ENCODE results near the gene IRS4.

IRS4 gene

GRCh38 chrX:108732630-108733321 is 3.6 kb downstream of the IRS4 start:
- TF ChIP-seq POLR2AphosphoS5 (IDR thresholded peaks at IDR 0.05; ENCODE audit: low read depth, low read length), result no peak

DNA sequence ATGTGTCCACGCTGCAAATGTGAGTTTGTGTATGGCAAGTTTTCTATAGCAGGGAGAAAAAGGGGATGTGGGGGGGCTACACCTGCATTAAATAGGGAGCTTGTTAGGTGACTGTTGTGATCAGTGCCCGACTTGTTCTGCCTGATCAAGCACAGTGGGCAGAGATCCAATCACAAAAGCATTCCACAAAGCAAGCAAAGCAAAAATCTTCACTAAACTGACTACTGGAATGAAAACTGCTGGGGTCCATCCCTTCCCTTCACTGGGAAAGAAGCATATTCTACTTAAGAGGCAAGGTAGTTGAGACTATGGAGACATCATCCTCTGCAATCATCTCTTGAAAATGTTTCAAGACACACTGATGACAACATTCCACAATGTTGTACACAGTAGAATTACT is 5.2 kb downstream of the IRS4 start:
- TF ChIP-seq SIN3A (IDR thresholded peaks at IDR 0.05; ENCODE audit: borderline replicate concordance, insufficient read depth, low read length) (no peak), TAF1 (IDR thresholded peaks at IDR 0.05; ENCODE audit: borderline replicate concordance, insufficient read depth, low read length) (no peak)
- TF ChIP-seq, protein P1, sequence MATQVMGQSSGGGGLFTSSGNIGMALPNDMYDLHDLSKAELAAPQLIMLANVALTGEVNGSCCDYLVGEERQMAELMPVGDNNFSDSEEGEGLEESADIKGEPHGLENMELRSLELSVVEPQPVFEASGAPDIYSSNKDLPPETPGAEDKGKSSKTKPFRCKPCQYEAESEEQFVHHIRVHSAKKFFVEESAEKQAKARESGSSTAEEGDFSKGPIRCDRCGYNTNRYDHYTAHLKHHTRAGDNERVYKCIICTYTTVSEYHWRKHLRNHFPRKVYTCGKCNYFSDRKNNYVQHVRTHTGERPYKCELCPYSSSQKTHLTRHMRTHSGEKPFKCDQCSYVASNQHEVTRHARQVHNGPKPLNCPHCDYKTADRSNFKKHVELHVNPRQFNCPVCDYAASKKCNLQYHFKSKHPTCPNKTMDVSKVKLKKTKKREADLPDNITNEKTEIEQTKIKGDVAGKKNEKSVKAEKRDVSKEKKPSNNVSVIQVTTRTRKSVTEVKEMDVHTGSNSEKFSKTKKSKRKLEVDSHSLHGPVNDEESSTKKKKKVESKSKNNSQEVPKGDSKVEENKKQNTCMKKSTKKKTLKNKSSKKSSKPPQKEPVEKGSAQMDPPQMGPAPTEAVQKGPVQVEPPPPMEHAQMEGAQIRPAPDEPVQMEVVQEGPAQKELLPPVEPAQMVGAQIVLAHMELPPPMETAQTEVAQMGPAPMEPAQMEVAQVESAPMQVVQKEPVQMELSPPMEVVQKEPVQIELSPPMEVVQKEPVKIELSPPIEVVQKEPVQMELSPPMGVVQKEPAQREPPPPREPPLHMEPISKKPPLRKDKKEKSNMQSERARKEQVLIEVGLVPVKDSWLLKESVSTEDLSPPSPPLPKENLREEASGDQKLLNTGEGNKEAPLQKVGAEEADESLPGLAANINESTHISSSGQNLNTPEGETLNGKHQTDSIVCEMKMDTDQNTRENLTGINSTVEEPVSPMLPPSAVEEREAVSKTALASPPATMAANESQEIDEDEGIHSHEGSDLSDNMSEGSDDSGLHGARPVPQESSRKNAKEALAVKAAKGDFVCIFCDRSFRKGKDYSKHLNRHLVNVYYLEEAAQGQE (IDR thresholded peaks at IDR 0.05; ENCODE audit: insufficient read depth in 1 of 2, low read depth in 2 of 2, low read length in 2 of 2), result no peak

DNA sequence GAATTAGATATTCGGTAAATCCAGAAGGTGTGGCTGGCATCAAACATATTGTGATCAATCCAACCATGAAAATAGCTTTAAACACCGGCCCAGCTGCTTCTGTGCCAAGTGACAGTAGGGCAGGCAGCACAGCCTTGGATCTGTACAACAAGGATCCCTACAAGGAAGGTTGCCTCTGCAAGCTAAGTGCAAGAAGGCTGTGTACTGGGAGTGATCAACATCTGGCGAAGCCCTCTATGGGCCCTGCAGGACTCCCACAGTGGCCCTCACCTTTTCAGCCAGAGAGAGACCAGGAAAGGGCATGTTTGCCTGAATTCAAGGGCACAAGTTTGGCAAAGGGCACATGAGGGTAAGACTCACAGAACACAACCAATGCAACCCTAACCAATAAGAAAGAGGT is 9.6 kb downstream of the IRS4 start:
- no peak for TF ChIP-seq FOXP2 (optimal IDR thresholded peaks at IDR 0.05; ENCODE audit: borderline replicate concordance, extremely low read depth, extremely low read length, insufficient read depth)
- no peak for TF ChIP-seq TAF1 (IDR thresholded peaks at IDR 0.05; ENCODE audit: borderline replicate concordance, insufficient read depth, low read length)
- TF ChIP-seq POLR2AphosphoS5 (IDR thresholded peaks at IDR 0.05; ENCODE audit: low read depth, low read length), result no peak
- TF ChIP-seq, protein P1 (IDR thresholded peaks at IDR 0.05; ENCODE audit: insufficient read depth in 1 of 2, low read depth in 2 of 2, low read length in 2 of 2), result no peak
- no peak for TF ChIP-seq SIN3A (IDR thresholded peaks at IDR 0.05; ENCODE audit: borderline replicate concordance, insufficient read depth, low read length)

DNA sequence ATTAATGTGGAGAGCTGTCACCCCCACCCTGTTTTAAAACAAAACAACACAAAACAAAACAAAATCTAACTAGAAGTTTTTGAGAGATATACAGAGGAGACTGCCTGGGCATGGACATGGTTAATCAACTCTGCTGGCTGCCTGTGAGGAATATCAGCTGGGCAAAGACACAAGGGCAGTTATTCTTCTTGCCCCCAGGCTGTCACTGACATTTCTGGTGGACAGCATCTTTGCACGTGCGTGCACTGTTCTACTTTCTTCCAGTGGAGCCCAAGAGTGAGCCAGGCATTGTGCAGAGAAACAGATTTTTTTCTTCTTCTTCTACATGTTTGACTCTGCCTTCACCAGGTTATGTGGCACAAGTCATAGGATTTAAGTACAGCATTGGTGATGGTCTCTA is 13.8 kb downstream of the IRS4 start:
- TF ChIP-seq POLR2AphosphoS5 (IDR thresholded peaks at IDR 0.05; ENCODE audit: low read depth, low read length) (no peak), TAF1 (IDR thresholded peaks at IDR 0.05; ENCODE audit: borderline replicate concordance, insufficient read depth, low read length) (no peak), SIN3A (IDR thresholded peaks at IDR 0.05; ENCODE audit: borderline replicate concordance, insufficient read depth, low read length) (no peak), FOXP2 (optimal IDR thresholded peaks at IDR 0.05; ENCODE audit: borderline replicate concordance, extremely low read depth, extremely low read length, insufficient read depth) (no peak)
- TF ChIP-seq, protein P1 (IDR thresholded peaks at IDR 0.05; ENCODE audit: insufficient read depth in 1 of 2, low read depth in 2 of 2, low read length in 2 of 2), result no peak

DNA sequence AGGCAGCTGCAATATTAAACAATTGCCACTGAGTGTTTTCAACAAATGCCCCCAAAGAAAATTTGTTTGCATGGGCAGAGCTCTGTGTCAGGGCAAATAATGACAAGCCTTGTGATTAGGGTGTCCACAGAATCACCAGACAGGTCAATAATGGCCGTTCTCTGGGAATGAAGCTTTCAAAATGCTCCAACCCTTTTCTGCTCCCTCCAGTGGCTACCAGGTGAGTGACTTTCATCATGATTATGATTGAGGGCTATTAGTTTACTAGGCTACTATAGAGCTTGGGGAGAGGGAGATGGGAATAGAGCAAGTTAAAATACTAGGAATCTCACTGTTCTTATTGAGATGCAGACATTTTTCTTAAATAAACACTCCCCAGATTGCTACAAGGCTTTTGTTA is 23.5 kb downstream of the IRS4 start:
- TF ChIP-seq SIN3A (IDR thresholded peaks at IDR 0.05; ENCODE audit: borderline replicate concordance, insufficient read depth, low read length) (no peak), TAF1 (IDR thresholded peaks at IDR 0.05; ENCODE audit: borderline replicate concordance, insufficient read depth, low read length) (no peak), POLR2AphosphoS5 (IDR thresholded peaks at IDR 0.05; ENCODE audit: low read depth, low read length) (no peak), FOXP2 (optimal IDR thresholded peaks at IDR 0.05; ENCODE audit: borderline replicate concordance, extremely low read depth, extremely low read length, insufficient read depth) (no peak)
- TF ChIP-seq, protein P1 (IDR thresholded peaks at IDR 0.05; ENCODE audit: insufficient read depth in 1 of 2, low read depth in 2 of 2, low read length in 2 of 2), result no peak
